Parathyroid adenoma (tissue), 2 donors: ENCODE data around the gene PHYHD1.

Source experiments
- H2AFZ ChIP-seq: fragments of 300-600 bp; sonication (generic); one replicate; pipeline ENCODE4 v1.7.0; 2017; ENCODE audit warnings: antibody characterized with exemption, mild to moderate bottlenecking
- H3K27ac ChIP-seq: fragments of 300-600 bp; sonication (generic); one replicate; pipeline ENCODE4 v1.7.0; 2017
- H3K27me3 ChIP-seq: fragments of 300-600 bp; sonication (generic); one replicate; pipeline ENCODE4 v1.7.0; 2017; ENCODE audit warnings: low read length; ENCODE audit not compliant: control insufficient read depth, insufficient read depth
- H3K36me3 ChIP-seq: fragments of 300-600 bp; sonication (generic); one replicate; pipeline ENCODE4 v1.7.0; 2017; ENCODE audit warnings: low read length; ENCODE audit not compliant: control insufficient read depth, insufficient read depth
- H3K4me1 ChIP-seq: fragments of 300-600 bp; sonication (generic); one replicate; pipeline ENCODE4 v1.7.0; 2017; ENCODE audit warnings: control low read depth
- H3K4me2 ChIP-seq: fragments of 300-600 bp; sonication (generic); one replicate; pipeline ENCODE4 v1.7.0; 2017; ENCODE audit warnings: low read length
- H3K4me3 ChIP-seq: fragments of 300-600 bp; sonication (generic); one replicate; pipeline ENCODE4 v1.7.0; 2017; ENCODE audit warnings: low read depth, low read length
- H3K79me2 ChIP-seq: fragments of 300-600 bp; sonication (generic); one replicate; pipeline ENCODE4 v1.7.0; 2017; ENCODE audit warnings: control low read depth
- H3K9ac ChIP-seq: fragments of 300-600 bp; sonication (generic); one replicate; pipeline ENCODE4 v1.7.0; 2017; ENCODE audit warnings: mild to moderate bottlenecking
- H3K9me3 ChIP-seq: fragments of 300-600 bp; sonication (generic); one replicate; pipeline ENCODE4 v1.7.0; 2017; ENCODE audit warnings: low read length; ENCODE audit not compliant: control insufficient read depth
- TF ChIP-seq, protein P1 (sequence below): fragments of 300-600 bp; sonication (generic); IDR thresholded peaks from one replicate; pipeline ENCODE4 v1.7.0; 2017; ENCODE audit warnings: antibody characterized with exemption, mild to moderate bottlenecking
- donor health status: primary hyperparathyroidism.

Gene PHYHD1

DNA sequence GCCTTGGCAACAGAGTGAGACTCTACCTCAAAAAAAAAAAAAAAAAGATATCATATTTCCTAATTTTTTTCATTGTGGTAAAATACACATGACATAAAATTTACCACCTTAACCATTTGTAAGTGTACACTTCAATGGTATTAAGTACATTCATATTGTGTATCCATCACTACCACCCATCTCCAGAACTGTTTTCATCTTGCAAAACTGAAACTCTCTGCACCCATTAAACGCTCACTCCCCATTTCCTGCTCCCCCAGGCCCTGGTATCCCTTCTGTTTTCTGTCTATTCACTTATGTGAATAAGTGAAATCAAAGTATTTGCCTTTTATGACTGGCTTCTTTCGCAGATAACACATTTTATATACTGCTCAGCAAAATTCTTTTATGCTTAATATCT is 26.0 kb upstream of the PHYHD1 start:
- Histone ChIP-seq H3K4me2 (no peak overlapping the region), H2AFZ (no peak overlapping the region), H3K4me3 (no peak overlapping the region), H3K27ac (no peak overlapping the region), H3K36me3 (no peaks in the 10 kb centered on the region), H3K9me3 (no peaks in the 10 kb centered on the region), H3K79me2 (peaks cover 2% of the 10 kb centered on the region), H3K27me3 (no peaks in the 10 kb centered on the region), H3K9ac (no peak overlapping the region), H3K4me1 (no peaks in the 10 kb centered on the region)
- TF ChIP-seq, protein P1, sequence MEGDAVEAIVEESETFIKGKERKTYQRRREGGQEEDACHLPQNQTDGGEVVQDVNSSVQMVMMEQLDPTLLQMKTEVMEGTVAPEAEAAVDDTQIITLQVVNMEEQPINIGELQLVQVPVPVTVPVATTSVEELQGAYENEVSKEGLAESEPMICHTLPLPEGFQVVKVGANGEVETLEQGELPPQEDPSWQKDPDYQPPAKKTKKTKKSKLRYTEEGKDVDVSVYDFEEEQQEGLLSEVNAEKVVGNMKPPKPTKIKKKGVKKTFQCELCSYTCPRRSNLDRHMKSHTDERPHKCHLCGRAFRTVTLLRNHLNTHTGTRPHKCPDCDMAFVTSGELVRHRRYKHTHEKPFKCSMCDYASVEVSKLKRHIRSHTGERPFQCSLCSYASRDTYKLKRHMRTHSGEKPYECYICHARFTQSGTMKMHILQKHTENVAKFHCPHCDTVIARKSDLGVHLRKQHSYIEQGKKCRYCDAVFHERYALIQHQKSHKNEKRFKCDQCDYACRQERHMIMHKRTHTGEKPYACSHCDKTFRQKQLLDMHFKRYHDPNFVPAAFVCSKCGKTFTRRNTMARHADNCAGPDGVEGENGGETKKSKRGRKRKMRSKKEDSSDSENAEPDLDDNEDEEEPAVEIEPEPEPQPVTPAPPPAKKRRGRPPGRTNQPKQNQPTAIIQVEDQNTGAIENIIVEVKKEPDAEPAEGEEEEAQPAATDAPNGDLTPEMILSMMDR: no peak

- H3K27me3 ChIP-seq: no peaks in the 10 kb centered on the region
- no peaks in the 10 kb centered on the region for H3K4me1 ChIP-seq
- H3K4me3 ChIP-seq: no peak overlapping the region
- no peaks in the 10 kb centered on the region for H3K9me3 ChIP-seq
- H3K9ac ChIP-seq: no peak overlapping the region
- H3K36me3 ChIP-seq: no peaks in the 10 kb centered on the region
- no peak overlapping the region for H2AFZ ChIP-seq
- H3K4me2 ChIP-seq: no peak overlapping the region
- no peak overlapping the region for H3K27ac ChIP-seq
- TF ChIP-seq, protein P1: no peak
- peaks cover 2% of the 10 kb centered on the region for H3K79me2 ChIP-seq
Measured at GRCh38 chr9:128895556-128895955, 25.2 kb upstream of the PHYHD1 start.

GRCh38 chr9:128898382-128898781 is 22.4 kb upstream of the PHYHD1 start:
- Histone ChIP-seq H3K9ac (no peak overlapping the region), H2AFZ (no peak overlapping the region), H3K36me3 (no peaks in the 10 kb centered on the region), H3K79me2 (peaks cover 2% of the 10 kb centered on the region), H3K9me3 (no peaks in the 10 kb centered on the region), H3K4me3 (no peak overlapping the region), H3K27ac (no peak overlapping the region), H3K4me1 (no peaks in the 10 kb centered on the region), H3K27me3 (no peaks in the 10 kb centered on the region), H3K4me2 (no peak overlapping the region)
- TF ChIP-seq, protein P1: no peak

DNA sequence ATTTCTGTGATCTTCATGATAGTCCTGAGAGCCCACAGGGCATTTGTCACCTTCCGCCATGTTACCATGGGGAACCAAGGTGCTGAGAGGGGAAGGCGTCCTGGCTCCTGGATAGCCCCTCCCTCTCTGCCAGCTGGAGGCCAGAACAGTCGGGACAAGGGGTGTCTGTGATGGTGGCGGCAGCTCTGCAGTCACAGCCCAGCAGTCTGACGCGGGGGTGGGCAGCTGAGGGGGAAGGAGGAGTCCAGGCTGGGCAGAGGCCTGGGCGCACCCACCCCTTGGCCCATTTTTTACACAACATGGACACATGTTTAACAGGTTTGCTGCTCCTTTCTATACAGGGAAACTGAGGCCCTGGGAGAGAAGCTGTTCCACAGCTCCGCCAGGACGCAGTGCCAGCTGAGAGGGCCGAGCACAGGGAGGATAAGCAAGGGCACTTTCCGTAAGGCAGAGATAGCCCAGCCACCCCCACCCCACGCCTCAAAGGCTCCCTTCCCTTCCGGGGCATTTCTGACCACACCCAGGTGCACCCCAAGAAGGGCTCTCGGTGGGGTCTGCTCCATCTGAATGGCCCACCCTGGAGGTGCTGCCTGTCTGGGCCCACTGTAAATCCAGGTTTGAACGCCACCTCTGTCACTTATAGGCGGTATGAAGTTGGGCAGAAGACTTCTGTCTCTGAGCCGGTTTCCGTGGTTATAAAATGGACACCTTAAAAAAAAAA is 21.8 kb upstream of the PHYHD1 start:
- no peak overlapping the region for H3K4me2 ChIP-seq
- H3K9me3 ChIP-seq: no peaks in the 10 kb centered on the region
- no peak overlapping the region for H3K9ac ChIP-seq
- no peaks in the 10 kb centered on the region for H3K36me3 ChIP-seq
- TF ChIP-seq, protein P1: no peak
- H3K79me2 ChIP-seq: peaks cover 2% of the 10 kb centered on the region
- H3K4me1 ChIP-seq: no peaks in the 10 kb centered on the region
- H2AFZ ChIP-seq: no peak overlapping the region
- no peaks in the 10 kb centered on the region for H3K27me3 ChIP-seq
- no peak overlapping the region for H3K27ac ChIP-seq
- no peak overlapping the region for H3K4me3 ChIP-seq
